GM10248 (cell line): ENCODE measurements around the gene RFTN1.

Experiments used
- CTCF ChIA-PET: fragments of 300-600 bp; sonication (Branson Sonifier 250); formaldehyde crosslinking; extraction: SDS; loops from one replicate; lab custom pipeline; 2021; ENCODE audit warnings: antibody characterized with exemption; lab: Yijun Ruan, JAX
- POLR2A ChIA-PET: fragments of 350-650 bp; sonication (Branson Sonifier 250); formaldehyde crosslinking; extraction: SDS; loops from one replicate; lab custom pipeline; 2020; ENCODE audit warnings: antibody characterized with exemption; lab: Yijun Ruan, JAX
- DNase-seq: peaks from one replicate; pipeline ENCODE4 v3.0.0; 2012; ENCODE audit errors: extremely low spot score
- CTCF ChIP-seq: IDR thresholded peaks from 2 replicates; pipeline ENCODE4 v1.5.1; 2012; ENCODE audit warnings: mild to moderate bottlenecking, low read depth; ENCODE audit errors: extremely low read depth, missing control alignments, control extremely low read depth

RFTN1 gene

GRCh38 chr3:16307832-16308531 lies 205.5 kb downstream of the RFTN1 start:
- no peak for DNase-seq
- ChIA-PET CTCF (interaction anchor here (1.0 to 2.5 kb wide), 5 partner anchors 10 to 174 kb away, joined by 3 to 8 read pairs (median 3); no protein-coding TSS in a partner anchor), POLR2A (no interaction called here)
- TF ChIP-seq CTCF: no peak

DNA sequence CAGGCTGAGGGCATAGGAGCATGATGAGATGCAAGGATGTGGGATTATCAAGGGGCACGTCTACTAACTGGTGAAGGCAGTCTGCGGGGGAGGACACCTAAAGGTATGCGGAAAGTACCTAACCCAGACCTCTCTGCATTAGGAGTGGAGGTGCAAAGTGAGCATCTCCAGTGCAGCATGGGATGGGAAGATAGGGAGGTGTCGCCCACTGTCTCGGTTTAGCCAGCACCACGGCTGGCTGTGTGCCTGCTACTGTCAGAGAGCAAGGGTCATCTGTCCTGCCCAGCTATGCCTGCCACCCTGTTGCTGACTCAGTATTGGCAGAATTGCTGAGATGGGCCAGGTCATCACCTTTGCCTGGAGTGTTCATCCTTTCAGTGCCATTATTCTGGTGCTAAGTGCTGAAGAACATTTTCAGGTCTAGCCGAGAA lies 208.4 kb downstream of the RFTN1 start:
- no peak for DNase-seq
- ChIA-PET CTCF (interaction anchor here (1.2 to 5.9 kb wide), 9 partner anchors 8 to 31 kb away, joined by 3 to 30 read pairs (median 6); no protein-coding TSS in a partner anchor), POLR2A (no interaction called here)
- no peak for TF ChIP-seq CTCF

DNA sequence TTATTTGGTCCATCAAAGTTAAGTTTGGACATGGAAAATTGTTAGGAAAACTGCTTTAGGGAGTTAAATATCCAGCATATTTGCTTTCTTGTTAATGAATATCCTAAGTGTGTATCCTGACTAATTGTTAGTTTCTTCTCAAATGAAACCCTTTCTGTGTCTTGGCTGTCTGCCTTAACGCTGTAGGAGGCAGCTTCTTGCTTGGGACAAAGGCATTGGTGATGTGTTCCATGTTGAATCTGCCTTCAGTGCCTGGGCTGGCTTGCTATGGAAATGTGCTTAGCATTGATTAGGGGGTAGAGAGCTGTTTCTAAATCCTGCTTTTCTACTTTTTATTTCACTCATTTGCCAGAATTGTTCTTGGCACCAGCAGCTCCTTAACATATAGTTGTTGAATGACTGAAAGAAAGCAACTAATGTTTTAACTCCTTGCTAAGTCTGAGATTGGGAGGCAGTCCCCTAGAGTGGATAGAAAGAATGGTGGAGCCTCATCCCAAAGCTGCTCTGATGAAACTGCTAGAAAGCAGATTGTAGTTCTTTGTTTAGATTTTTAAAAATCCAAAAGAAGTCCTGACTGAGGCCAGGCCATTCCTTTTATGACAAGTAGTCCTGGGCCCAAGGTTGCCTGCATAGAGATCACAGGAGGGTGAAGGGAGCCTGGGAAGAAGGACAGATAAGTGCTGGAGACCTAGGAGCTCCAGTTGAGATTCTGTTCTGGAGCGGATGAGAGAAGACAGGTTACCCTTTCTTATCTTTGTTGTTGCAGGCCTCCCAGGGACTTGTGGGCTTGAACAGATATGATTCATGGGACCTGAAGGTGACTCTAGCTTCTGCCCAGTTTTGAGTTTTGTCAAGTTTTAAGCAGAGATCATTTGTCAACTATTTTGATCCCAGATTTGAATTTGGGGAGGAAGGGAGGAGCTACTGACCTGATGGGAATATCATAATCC lies 209.2 kb downstream of the RFTN1 start:
- TF ChIP-seq CTCF: no peak
- CTCF ChIA-PET: interaction anchor here (1.2 to 5.9 kb wide), 10 partner anchors 9 to 297 kb away, joined by 3 to 30 read pairs (median 5); no protein-coding TSS in a partner anchor
- DNase-seq: no peak
- POLR2A ChIA-PET: no interaction called here

DNA sequence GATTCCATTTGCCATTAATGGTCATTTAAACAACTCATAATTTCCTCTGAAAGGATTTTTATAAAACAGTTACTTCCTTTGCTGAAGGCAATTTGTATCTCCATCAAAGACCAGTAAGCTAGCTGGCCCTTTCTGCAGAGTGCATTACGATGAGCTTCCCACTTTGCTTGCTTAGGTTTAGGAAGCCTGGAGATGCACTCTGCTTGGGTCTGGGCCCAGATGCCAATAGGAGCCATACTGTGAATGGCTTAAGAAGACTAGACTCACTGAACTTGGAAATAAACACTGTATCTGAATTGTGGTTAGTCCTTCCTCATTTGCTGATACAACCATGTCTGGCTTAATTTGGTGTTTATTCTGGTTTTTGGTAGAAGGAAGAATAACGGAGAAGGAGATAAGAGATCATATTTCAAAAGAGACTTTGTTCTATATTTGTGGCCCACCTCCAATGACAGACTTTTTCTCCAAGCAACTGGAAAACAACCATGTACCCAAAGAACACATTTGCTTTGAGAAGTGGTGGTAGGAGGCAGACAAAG lies 210.4 kb downstream of the RFTN1 start:
- ChIA-PET POLR2A (no interaction called here), CTCF (interaction anchor here (1.5 to 5.9 kb wide), 4 partner anchors 10 to 249 kb away, joined by 4 to 30 read pairs (median 18); no protein-coding TSS in a partner anchor)
- TF ChIP-seq CTCF: no peak
- DNase-seq: no peak

GRCh38 chr3:16302082-16302631 lies 211.3 kb downstream of the RFTN1 start:
- POLR2A ChIA-PET: no interaction called here
- CTCF ChIA-PET: interaction anchor here (0.9 to 5.9 kb wide), 4 partner anchors 11 to 34 kb away, joined by 3 to 30 read pairs (median 15); no protein-coding TSS in a partner anchor
- DNase-seq: no peak
- no peak for TF ChIP-seq CTCF
